GM21381 (cell line): ENCODE measurements around the gene CMTM7.

ENCODE experiments used
- ATAC-seq: cut with Tn5 transposase; IDR thresholded peaks from one replicate; pipeline ENCODE4 v1.9.1; 2021; ENCODE audit warnings: mild to moderate bottlenecking, moderate library complexity; ENCODE audit not compliant: unreplicated experiment

The CMTM7 gene

GRCh38 chr3:32434206-32434605 is 42.6 kb downstream of the CMTM7 start:
- ATAC-seq, result no peak

GRCh38 chr3:32435911-32436815 is 44.5 kb downstream of the CMTM7 start:
- ATAC-seq, result no peak

- no peak for ATAC-seq
These were observed 45.1 kb downstream of the CMTM7 start for GRCh38 chr3:32436816-32437189.

GRCh38 chr3:32437896-32438295 is 46.2 kb downstream of the CMTM7 start:
- no peak for ATAC-seq

DNA sequence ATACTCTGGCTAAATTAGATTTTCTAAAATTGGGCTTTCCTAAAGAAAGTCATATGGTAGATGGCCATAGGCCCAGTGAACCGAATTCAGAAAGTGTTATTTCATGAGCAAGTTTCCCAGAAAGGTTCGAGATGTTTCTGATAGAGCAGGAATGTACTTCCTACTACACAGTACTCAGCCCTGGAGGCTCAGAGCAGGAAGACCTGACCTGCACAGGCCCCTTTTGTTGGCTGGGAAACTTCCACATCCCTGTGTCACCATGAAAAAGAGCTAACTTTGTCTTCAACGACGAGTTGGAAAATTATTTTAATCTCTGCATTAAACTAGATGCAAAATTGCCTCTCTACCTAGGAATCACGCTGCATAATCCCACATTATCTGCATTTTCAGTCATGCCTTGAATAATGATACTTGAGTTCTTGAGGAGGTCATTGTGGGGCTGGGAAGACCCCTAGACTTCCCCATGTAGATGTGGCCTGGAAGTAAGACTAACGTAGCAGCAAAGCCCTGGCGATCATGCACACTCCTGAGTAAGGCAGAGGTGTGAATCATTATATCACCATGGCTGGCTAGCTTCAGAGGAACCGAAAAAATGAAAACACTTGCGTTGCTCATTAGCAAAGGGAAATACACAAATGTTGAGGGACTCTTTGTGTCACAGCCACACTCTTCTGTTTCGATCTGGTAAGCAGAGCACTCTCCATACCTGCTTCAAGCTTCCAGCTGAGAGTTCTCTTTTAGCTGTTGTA is 47.1 kb downstream of the CMTM7 start:
- ATAC-seq, result peak; percentile 85

DNA sequence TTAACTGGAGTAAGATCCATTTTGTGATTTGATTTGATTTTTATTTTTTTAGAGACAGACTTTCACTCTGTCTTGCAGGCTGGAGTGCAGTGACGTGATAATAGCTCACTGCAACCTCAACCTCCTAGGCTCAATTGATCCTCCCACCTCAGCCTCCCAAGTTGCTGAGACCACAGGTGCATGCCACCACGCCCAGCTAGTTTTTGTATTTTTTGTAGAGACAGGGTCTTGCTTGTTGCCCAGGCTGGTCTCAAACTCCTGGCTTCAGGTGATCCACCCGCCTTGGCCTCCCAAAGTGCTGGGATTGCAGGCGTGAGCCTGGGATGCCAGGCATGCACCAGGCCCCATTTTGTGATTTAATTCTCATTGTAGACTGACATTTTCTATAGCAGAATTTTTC is 47.8 kb downstream of the CMTM7 start:
- ATAC-seq, result peak; percentile 16

DNA sequence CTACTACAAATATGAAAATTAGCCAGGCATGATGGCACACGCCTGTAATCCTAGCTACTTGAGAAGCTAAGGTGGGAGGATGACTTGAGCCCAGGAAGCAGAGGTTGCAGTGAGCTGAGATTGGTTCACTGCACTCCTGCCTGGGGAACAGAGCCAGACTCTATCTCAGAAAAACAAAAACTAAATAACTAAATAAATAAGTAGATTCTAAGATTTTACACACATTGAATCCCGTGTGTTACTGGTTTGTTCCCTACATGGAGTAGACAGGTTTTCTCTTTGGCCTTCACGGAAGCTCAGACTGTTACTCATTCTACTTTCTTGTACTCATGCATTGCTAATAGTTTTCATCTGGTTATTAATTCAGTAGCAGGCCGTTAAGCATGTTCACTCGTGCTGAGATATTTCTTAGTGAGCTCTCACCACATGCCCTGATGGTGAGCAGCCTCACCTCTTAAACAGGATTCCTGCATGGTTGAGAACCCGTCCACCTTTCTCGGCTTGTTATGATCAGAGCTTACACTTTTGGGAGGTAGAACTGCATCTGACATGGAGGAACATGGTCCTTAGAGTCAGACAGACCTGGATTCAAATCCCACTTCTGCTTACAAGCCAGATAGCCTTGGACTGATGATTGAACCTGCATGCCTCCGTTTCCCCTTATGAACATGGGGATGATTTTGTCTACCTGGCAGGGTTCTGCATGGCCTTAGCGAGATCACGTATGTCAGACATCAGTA is 49.1 kb downstream of the CMTM7 start:
- no peak for ATAC-seq

- ATAC-seq, result no peak
These were observed 51.1 kb downstream of the CMTM7 start for GRCh38 chr3:32442766-32443165.

DNA sequence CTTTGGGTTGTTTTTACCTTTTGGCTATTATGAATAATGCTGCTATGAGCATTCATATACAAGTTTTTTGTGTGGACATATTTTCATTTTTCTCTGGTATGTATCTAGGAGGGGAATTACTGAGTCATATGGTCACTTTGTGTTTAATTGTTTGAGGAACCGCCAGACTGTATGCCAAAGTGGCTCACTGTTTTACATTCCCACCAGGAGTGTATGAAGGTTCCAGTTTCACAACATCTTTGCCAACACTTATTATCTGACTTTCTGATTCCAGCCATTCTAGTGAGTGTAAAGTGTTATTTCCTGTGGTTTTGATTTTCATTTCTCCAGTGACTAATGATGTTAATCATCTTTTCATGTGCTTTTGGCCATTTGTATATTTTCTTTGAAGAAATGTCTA is 51.8 kb downstream of the CMTM7 start:
- no peak for ATAC-seq

DNA sequence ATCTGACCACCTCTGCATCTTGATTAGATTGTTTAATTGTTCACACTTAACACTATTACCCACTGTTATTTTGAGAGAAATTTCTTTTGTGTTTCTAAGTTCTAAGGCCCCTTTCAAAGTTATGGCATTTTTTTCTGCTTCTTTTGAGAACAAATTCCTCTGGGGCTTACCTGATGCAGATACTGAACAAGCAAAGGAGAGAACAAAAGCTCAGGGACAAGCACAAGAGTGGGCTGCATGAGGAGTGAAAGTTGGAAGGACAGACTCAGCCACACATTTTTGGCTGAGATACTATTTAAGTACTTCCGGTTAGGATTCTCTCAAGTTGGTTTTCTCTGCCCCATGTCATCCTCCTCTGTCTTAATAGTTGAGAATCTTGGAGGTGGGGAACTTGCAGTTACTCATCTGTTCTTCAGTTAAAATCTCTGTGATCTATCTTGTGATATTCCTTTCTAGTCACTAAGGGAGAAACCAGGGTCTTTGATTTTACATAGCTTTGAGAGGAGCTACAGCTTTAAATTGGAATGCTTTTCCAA is 56.3 kb downstream of the CMTM7 start:
- no peak for ATAC-seq

DNA sequence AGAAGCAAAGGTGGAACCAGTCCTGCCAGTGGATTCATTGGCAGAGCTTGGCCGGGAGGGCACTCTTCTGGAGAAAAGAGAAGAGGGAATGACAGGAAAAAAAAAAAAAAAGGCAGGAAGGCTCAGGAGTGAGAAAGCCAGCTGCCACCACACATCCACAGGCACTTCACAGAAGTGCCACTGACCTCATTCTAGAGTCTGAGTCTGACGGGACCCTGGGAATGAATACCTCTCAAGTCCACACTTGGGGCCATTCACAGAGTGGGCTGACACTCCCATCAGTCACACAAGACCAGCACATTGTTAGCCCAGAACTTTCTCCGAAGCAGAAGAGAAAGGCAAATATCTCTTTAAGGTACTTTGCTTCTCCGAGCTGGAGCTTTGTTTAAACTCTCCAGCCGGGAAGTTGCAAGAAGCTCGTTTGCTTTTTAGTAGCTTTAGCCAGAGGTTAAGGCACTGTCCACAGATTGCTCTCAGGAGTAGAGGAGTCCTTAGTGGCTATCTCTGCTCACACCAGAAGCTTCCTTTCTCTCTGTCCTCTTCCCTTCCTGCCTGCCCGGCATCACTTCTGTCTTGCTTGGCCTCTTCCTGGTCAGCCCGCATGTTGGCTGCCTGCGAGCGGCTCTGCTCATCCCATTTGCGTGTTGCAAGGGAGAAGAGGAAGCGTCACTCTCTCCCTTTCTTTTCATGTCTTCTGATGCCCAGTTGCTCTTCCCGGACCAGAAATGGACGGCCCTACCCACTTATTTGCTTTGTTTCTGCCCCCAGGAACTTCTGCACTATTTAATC is 57.2 kb downstream of the CMTM7 start:
- no peak for ATAC-seq

DNA sequence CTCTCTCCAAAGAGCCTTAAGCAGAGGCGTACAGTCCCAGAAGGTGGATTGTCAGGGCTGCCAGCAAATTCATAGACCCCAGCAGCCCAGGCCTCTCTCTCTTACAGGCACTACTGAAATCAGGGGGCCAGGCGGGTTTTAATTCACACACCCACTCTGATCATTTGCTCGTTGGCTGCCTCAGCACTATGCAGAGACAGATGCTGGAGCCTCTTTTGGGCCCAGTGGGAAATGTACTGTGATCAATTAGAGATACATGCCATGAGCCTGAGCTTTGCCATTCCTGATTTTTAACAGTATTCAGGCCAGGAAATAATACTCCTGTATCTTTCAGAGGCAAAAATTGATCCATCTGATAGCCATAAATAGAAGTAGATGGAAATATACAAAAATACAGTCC is 58.0 kb downstream of the CMTM7 start:
- ATAC-seq, result no peak

DNA sequence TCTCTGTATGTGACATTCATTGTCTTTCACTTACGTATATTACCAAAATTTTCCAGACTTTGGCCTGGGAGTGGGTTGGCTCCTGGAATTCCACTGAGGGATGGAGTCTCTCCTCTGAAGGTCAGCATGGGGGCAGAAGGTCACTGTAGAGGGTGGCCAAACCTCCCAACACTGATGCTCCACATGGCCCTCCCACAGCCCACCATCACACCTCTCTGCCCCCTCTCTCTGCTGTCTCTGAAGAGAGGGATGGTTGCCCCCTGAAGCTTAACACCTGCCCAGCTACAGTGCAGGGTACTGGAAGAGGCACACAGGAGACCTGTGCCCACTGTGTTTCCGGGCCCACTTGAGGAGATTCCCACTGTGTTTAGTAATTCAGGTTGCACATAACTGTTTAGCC is 58.8 kb downstream of the CMTM7 start:
- no peak for ATAC-seq

GRCh38 chr3:32450992-32451659 is 59.5 kb downstream of the CMTM7 start:
- ATAC-seq, result no peak

DNA sequence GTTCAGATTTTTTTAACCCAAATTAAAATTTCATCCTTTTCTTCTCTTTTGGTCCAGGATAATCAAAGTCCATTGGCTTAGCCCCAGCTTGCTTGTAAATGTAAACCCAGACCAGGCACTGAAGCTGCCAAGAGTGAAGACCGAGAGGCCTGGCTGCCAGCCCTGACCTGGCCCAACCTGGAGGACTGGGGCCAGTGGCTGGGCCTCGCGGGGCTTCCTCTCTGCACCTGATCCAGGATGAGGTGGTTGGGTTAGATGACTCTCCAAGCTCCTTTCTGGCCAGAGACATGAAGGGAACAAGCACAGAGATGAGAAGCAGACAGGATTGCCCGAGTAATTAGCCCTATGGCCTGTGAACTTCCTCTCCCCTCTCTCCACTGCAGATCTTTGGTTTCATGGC is 60.4 kb downstream of the CMTM7 start:
- no peak for ATAC-seq

GRCh38 chr3:32453346-32453745 is 61.7 kb downstream of the CMTM7 start:
- no peak for ATAC-seq

GRCh38 chr3:32454111-32454510 is 62.5 kb downstream of the CMTM7 start:
- no peak for ATAC-seq

DNA sequence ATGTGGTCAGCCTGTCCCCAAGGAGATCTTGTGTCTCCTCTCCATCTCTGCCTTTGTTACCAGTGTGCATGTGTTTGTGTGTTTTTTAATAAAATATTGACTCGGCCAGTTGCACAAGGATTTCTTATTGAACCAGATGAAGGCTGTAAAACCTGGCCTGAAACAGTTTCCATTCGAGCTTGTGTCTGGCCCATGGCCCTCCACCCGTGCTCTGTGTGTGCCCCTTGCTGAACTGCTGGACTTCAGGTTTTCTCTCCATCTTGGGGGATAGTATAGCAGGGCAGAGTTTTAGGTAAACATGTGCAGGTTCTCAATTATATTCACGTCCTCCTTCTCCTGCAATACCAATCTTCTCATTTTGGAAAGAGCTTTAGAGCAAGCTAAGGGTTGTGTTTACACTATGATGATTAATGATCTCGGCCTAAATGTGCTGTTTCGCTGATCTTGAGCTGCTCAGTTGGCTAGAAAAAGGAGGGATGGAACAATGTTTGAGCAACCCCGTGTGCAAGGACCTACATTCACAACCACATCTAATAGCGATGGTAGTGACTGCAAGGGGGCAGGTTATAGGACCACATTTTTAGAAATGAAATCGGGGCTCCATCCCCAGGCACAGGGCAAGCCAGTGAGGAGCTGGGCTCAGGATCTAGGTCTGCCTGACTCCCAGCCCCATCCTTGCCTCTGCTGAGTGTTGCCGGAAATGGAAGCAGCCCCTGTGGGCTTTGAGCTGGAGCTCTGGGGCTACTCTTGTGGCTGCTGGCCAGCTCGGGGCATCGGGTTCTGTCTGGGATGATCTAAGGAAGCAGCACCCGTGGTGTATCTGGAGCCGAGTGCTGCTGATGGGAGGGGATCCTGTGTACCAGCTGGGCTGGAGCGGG is 63.3 kb downstream of the CMTM7 start:
- no peak for ATAC-seq
